Uterus (tissue), 2 donors: ENCODE results near the gene SPOCK1.

Experiments used
- CTCF ChIP-seq, 4 experiments: fragments of 200-600 bp in 2 of 4; fragments of 450-650 bp in 2 of 4; sonication (generic) in 2 of 4; IDR thresholded peaks; one replicate each; pipeline ENCODE4 v1.5.1; 2016 to 2019; ENCODE audit warnings: antibody characterized with exemption in 4 of 4, mild to moderate bottlenecking in 2 of 4, moderate library complexity in 1 of 4
- POLR2A ChIP-seq, 2 donors: fragments of 450-650 bp; IDR thresholded peaks; one replicate each; pipeline ENCODE4 v1.6.1; 2016; ENCODE audit warnings: antibody characterized with exemption in 2 of 2, mild to moderate bottlenecking in 1 of 2, moderate library complexity in 1 of 2

DNA sequence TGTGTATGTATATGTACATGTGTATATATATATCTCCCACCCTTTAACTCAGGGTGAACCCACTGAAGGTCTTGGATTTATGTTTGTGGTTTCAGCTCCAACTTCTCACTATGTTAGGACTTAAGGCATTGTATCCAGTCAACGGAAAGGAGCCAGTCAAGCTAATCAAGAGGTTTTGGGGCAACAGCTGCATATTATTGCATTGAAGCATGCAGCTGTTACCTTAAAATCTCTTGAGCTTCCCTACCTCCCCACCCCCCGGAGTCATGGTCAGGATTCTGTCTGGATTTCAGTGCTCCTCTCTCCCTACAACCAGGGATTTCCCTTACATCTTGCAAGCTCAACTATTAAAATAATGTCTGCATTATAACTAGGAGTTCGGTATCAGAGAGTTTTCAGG lies 399.5 kb downstream of the SPOCK1 start:
- TF ChIP-seq CTCF (IDR thresholded peaks at IDR 0.05) (no peak), POLR2A (IDR thresholded peaks at IDR 0.05) (no peak)
